PC-9 (cell line): Measurements from ENCODE around the gene WDHD1. TPM values are rescaled to one million over a fixed set of nuclear protein-coding genes. Genes with fewer than 3 reads are reported as not detected.

Source experiments
- BruUV-seq: library from RNA; stranded (reverse); fragments of 400-500 nt; replicated peaks from 2 replicates; lab custom pipeline; 2021; lab: Mats Ljungman, UMichigan
- CTCF ChIA-PET: fragments of 300-600 bp; sonication (Branson Sonifier 250); formaldehyde crosslinking; loops from one replicate; lab custom pipeline; 2022; ENCODE audit warnings: antibody characterized with exemption; lab: Charles Lee
- POLR2A ChIA-PET: fragments of 300-600 bp; sonication (Branson Sonifier 250); formaldehyde crosslinking; loops from one replicate; lab custom pipeline; 2022; ENCODE audit warnings: antibody characterized with exemption; ENCODE audit not compliant: unreplicated experiment; lab: Charles Lee
- DNase-seq, 2 experiments: peaks; one replicate each; pipeline versions ENCODE4 v3.0.0 to v3.0.0-alpha.2; 2015 to 2022; ENCODE audit warnings: mixed read lengths in 1 of 2
- H2AFZ ChIP-seq: fragments of 200-600 bp; sonication (generic); 2 replicates; pipeline ENCODE4 v1.8.1; 2017; ENCODE audit warnings: antibody characterized with exemption
- H3F3A ChIP-seq: fragments of 200-600 bp; sonication (generic); 2 replicates; pipeline ENCODE4 v1.8.1; 2017; ENCODE audit warnings: antibody characterized with exemption, mild to moderate bottlenecking, low read depth; ENCODE audit not compliant: insufficient read depth
- H3K27ac ChIP-seq: fragments of 200-600 bp; sonication (generic); 2 replicates; pipeline ENCODE4 v1.6.1; 2016; ENCODE audit warnings: mixed run types
- H3K27me3 ChIP-seq: fragments of 200-600 bp; sonication (generic); 2 replicates; pipeline ENCODE4 v1.6.1; 2016; ENCODE audit warnings: low read depth, mixed run types; ENCODE audit not compliant: insufficient read depth
- H3K36me3 ChIP-seq: fragments of 200-600 bp; sonication (generic); 2 replicates; pipeline ENCODE4 v1.6.1; 2016; ENCODE audit warnings: low read depth, mixed run types
- H3K4me1 ChIP-seq: fragments of 200-600 bp; sonication (generic); replicated peaks from 2 replicates; pipeline ENCODE4 v1.6.1; 2016; ENCODE audit warnings: mixed run types; ENCODE audit not compliant: insufficient read depth
- H3K4me2 ChIP-seq: fragments of 200-600 bp; sonication (generic); 2 replicates; pipeline ENCODE4 v1.6.1; 2017; ENCODE audit warnings: mixed run types
- H3K4me3 ChIP-seq: fragments of 200-600 bp; sonication (generic); 2 replicates; pipeline ENCODE4 v1.6.1; 2016; ENCODE audit warnings: mixed run types
- H3K79me2 ChIP-seq: fragments of 200-600 bp; sonication (generic); 2 replicates; pipeline ENCODE4 v1.6.1; 2017; ENCODE audit warnings: low read depth, mixed run types
- H3K9me2 ChIP-seq: fragments of 200-600 bp; sonication (generic); 2 replicates; pipeline ENCODE4 v1.8.1; 2017; ENCODE audit warnings: mild to moderate bottlenecking; ENCODE audit not compliant: insufficient read depth
- H3K9me3 ChIP-seq: fragments of 200-600 bp; sonication (generic); 2 replicates; pipeline ENCODE4 v1.8.1; 2016; ENCODE audit warnings: low read depth; ENCODE audit not compliant: insufficient read depth
- H4K20me1 ChIP-seq: fragments of 200-600 bp; sonication (generic); 2 replicates; pipeline ENCODE4 v1.8.1; 2017; ENCODE audit not compliant: insufficient read depth
- EZH2 ChIP-seq: fragments of 200-600 bp; sonication (generic); IDR thresholded peaks from 2 replicates; pipeline ENCODE4 v1.8.0; 2017; ENCODE audit warnings: antibody characterized with exemption, low read depth
- intact Hi-C: fragments of 100-400 bp; cut with micrococcal nuclease; formaldehyde crosslinking; loops from one replicate; pipeline ENCODE4 v1.10.0; 2022; ENCODE audit not compliant: unreplicated experiment
- total RNA-seq: library from RNA; stranded (reverse); gene quantifications from 2 replicates; pipeline ENCODE4 v1.2.3, GENCODE V29; 2021
- TF ChIP-seq, protein P1 (sequence below): fragments of 200-600 bp; sonication (generic); conservative IDR thresholded peaks from 2 replicates; pipeline ENCODE4 v1.6.1; 2017; ENCODE audit warnings: mixed run types, antibody characterized with exemption, mild to moderate bottlenecking, moderate library complexity

The WDHD1 gene
- total RNA-seq, 1 experiment from 2014 or later: 34.3 TPM

DNA sequence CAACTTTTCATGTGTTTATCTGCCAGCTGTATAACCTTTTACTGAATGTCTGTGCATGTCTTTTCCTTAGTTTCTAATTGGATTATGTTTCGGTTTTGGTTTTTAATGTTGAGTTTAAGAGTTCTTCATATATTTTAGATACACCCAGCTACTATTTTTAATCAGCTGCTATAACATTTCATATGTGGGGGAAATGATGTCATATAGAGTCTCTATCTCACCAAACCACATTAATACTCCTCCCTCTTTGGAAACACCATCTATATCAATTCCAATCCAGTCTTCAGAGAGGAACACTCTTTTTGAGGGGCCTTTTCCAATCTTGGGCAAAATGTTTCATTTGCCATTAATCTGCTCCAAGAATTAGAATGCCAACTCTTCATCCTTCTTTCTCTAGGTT is 95.8 kb downstream of the WDHD1 start:
- Histone ChIP-seq H2AFZ (no peak overlapping the region), H3K79me2 (no peaks in the 10 kb centered on the region), H3K9me3 (no peaks in the 10 kb centered on the region), H3K4me3 (no peak overlapping the region), H3K27me3 (no peaks in the 10 kb centered on the region), H4K20me1 (no peaks in the 10 kb centered on the region), H3K27ac (no peak overlapping the region), H3K4me1 (no peaks in the 10 kb centered on the region), H3K4me2 (no peak overlapping the region), H3F3A (no peaks in the 10 kb centered on the region), H3K36me3 (no peaks in the 10 kb centered on the region), H3K9me2 (peaks cover 6% of the 10 kb centered on the region; the same call in 1 of the 2 replicates)
- TF ChIP-seq, protein P1, sequence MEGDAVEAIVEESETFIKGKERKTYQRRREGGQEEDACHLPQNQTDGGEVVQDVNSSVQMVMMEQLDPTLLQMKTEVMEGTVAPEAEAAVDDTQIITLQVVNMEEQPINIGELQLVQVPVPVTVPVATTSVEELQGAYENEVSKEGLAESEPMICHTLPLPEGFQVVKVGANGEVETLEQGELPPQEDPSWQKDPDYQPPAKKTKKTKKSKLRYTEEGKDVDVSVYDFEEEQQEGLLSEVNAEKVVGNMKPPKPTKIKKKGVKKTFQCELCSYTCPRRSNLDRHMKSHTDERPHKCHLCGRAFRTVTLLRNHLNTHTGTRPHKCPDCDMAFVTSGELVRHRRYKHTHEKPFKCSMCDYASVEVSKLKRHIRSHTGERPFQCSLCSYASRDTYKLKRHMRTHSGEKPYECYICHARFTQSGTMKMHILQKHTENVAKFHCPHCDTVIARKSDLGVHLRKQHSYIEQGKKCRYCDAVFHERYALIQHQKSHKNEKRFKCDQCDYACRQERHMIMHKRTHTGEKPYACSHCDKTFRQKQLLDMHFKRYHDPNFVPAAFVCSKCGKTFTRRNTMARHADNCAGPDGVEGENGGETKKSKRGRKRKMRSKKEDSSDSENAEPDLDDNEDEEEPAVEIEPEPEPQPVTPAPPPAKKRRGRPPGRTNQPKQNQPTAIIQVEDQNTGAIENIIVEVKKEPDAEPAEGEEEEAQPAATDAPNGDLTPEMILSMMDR: no peak
- no peak for TF ChIP-seq EZH2
- no peak for DNase-seq
- no TSS peak for BruUV-seq
- CTCF ChIA-PET: no interaction called here
- POLR2A ChIA-PET: interaction anchor here (0.7 kb wide), 1 partner anchor 367 kb away, joined by 12 read pairs; no protein-coding TSS in a partner anchor
- intact Hi-C loops: no loop called here

DNA sequence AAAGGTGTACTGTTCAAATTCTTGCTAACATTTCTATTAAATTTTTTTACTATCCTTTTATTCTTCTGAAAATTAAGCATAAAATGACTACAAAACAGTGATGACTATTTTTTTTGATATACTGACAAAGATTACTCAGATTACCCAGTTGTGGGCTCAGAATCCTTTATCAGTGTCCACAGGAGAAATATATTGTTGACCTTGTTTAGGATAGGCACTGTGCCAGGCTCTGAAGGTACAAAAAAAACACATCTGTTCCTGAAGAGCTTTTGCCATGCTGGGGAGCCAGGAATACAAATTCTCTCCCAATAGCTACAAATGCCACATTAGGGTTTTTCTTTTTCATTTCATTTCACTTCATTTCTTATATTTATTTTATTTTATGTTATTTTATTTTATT is 97.3 kb downstream of the WDHD1 start:
- no peak for DNase-seq
- Histone ChIP-seq H3K36me3 (no peaks in the 10 kb centered on the region), H3K4me2 (no peak overlapping the region), H2AFZ (no peak overlapping the region), H4K20me1 (no peaks in the 10 kb centered on the region), H3K27me3 (no peaks in the 10 kb centered on the region), H3K9me3 (no peaks in the 10 kb centered on the region), H3K4me3 (no peak overlapping the region), H3K9me2 (peaks cover 6% of the 10 kb centered on the region; the same call in 1 of the 2 replicates), H3K79me2 (no peaks in the 10 kb centered on the region), H3F3A (no peaks in the 10 kb centered on the region), H3K27ac (no peak overlapping the region), H3K4me1 (no peaks in the 10 kb centered on the region)
- BruUV-seq: no TSS peak
- TF ChIP-seq, protein P1: no peak
- no peak for TF ChIP-seq EZH2
- ChIA-PET POLR2A (interaction anchor here (0.6 kb wide), 1 partner anchor 103 kb away, joined by 4 read pairs; no protein-coding TSS in a partner anchor), CTCF (no interaction called here)
- intact Hi-C loops: no loop called here

DNA sequence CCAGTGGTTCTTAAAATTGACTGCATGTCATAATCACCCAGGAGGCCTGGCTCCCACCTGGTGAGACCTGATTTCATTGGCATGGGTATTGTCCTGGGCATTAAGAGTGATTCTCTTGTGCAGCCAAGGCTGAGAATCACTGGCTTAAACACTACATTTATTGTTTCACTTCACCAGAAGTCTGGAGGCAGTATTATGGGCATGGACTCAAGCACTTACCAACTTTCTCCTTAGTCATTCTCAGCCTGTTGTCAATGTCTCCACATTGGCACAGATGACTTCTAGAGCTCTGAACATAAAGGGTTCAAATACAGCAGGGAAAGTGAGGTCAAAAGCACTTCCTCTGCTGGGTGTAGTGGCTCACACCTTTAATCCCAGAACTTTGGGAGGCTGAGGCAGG is 98.7 kb downstream of the WDHD1 start:
- H3K79me2 ChIP-seq: no peaks in the 10 kb centered on the region
- no peak overlapping the region for H3K4me2 ChIP-seq
- CTCF ChIA-PET: no interaction called here
- H2AFZ ChIP-seq: no peak overlapping the region
- H3K27me3 ChIP-seq: no peaks in the 10 kb centered on the region
- intact Hi-C loops: no loop called here
- no peaks in the 10 kb centered on the region for H3K4me1 ChIP-seq
- H3K9me2 ChIP-seq: peaks cover 6% of the 10 kb centered on the region; the same call in 1 of the 2 replicates
- no peak for TF ChIP-seq EZH2
- TF ChIP-seq, protein P1: no peak
- no peak overlapping the region for H3K4me3 ChIP-seq
- H3F3A ChIP-seq: no peaks in the 10 kb centered on the region
- H4K20me1 ChIP-seq: no peaks in the 10 kb centered on the region
- DNase-seq: no peak
- no TSS peak for BruUV-seq
- H3K9me3 ChIP-seq: no peaks in the 10 kb centered on the region
- POLR2A ChIA-PET: no interaction called here
- no peaks in the 10 kb centered on the region for H3K36me3 ChIP-seq
- no peak overlapping the region for H3K27ac ChIP-seq
